HG02678 (cell line): ENCODE measurements around the gene PKD1.

Experiments used
- ATAC-seq: cut with Tn5 transposase; IDR thresholded peaks from one replicate; pipeline ENCODE4 v1.9.1; 2021; ENCODE audit warnings: mild to moderate bottlenecking, moderate library complexity; ENCODE audit not compliant: unreplicated experiment

Gene PKD1

GRCh38 chr16:2078691-2079090, 57.0 kb downstream of the PKD1 start:
- no peak for ATAC-seq

DNA sequence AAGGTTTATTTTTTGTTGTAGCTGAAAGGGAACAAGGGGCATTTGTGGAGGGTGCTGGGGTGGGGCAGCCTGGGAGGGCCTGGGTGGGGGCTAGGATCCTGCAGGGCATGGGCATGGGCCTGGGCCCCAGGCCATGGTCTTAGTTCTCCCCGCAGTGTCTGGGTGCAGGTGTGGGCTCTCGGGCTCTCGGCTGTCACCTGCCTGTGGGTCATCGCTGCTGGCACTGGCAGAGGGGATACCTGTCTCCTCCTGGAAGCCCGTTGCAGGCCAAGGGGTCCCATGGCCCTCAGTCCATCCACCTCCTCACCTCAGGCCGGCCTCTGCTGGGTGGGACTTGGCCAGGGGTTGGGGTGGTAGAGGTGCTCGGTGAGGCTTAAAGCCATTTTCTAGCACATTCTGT, 57.6 kb downstream of the PKD1 start:
- ATAC-seq: no peak

- no peak for ATAC-seq
These were observed 58.0 kb downstream of the PKD1 start for GRCh38 chr16:2077696-2078095.

DNA sequence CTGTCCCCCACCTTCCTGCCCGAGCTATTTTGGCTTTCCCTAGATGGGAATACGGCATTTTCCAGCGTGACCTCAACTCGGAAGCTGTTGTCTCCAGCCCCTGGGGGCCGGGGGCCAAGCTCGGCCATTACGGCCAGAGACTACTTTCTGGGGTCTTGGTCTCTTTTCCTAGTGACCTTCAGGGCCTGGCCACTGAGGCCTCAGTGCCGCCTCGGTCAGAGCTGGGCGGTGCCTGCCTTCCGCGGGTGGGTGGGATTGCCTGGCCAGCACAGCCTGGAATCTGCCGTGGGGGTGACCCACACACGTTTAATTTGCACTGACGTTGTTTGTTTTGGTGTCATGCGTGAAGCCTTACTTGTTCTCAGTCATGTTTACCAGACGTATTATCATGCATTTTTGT, 58.7 kb downstream of the PKD1 start:
- no peak for ATAC-seq

DNA sequence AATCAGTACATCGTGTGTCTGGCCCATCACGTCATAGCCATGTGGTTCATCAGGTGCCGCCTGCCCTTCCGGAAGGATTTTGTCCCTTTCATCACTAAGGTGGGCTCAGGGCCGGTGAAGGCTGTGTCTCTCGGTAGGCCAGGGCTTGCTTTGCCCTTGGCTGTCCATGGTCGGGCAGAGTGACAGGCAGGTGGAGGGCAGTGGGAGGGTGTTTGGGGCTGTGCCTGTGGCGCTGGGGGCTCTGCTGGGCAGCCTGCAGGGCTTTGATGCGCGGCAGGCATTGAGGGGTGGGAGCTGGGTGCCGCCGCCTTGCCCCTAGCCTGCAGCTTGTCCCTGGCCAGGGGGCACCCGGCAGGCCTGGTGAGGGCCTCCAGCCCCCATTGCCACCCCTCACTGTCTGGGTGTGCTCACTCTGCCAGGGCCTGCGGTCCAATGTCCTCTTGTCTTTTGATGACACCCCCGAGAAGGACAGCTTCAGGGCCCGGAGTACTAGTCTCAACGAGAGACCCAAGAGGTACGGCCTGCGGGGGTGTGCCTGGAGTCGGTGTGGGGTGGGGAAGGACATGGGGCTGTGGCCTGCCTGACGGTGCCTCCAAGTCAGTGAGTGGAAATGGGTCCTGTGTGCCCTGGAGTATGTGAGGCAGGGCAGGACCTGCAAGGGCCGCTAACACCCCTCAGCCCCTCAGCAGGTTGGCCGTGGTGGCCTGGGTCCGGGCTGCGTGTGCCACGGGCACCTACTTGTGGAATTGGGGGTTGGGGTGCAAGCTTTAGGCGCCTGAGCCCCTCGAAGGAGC, 59.4 kb downstream of the PKD1 start:
- ATAC-seq: no peak

DNA sequence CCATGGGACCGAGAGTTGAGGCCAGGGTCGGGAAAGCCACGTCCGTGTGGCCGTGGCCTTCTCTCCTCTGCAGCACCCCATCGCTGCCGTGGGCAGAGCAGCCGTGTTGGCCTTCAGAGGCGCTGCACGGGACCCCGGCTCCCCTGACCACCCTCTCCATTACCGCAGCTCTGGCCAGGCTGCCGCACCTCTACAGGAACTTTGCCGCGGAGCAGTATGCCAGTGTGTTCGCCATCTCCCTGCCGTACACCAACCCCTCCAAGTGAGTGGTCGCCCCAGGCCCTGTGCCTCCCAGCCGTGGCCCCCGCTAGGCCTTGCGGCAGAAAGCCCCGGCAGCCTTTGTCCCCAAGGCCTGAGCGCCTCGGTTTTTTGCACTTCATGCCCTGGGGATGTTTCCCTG, 60.1 kb downstream of the PKD1 start:
- ATAC-seq: no peak

GRCh38 chr16:2074071-2074470, 61.6 kb downstream of the PKD1 start:
- no peak for ATAC-seq

GRCh38 chr16:2072926-2073325, 62.8 kb downstream of the PKD1 start:
- ATAC-seq: no peak

DNA sequence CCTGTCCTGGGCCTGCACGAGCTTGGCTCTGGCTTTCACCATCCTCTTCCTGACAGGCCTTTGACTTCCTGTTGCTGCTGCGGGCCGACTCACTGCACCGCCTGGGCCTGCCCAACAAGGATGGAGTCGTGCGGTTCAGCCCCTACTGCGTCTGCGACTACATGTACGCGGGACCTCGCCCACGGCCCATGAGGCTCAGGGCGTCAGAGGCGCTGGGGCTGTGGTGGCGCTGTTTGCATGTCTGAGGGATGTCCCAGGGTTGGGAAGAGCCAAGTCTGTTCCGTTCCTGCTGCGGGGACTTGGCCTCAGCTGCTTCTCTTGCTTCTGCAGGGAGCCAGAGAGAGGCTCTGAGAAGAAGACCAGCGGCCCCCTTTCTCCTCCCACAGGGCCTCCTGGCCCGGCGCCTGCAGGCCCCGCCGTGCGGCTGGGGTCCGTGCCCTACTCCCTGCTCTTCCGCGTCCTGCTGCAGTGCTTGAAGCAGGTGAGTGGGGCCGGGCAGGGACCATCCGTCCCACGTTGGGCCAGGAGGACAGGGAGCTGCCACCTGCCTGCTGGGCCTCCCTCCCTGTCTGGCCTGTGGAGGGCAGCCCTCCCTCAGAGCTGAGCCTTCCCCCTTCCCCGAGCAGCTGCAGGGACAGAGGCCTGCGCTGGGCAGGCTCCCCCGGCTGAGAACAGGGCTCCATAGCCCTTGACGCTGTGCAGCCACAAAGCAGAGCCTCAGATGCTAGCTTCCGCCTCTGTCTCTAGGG, 64.1 kb downstream of the PKD1 start:
- ATAC-seq: no peak

GRCh38 chr16:2070576-2071453, 64.9 kb downstream of the PKD1 start:
- no peak for ATAC-seq

DNA sequence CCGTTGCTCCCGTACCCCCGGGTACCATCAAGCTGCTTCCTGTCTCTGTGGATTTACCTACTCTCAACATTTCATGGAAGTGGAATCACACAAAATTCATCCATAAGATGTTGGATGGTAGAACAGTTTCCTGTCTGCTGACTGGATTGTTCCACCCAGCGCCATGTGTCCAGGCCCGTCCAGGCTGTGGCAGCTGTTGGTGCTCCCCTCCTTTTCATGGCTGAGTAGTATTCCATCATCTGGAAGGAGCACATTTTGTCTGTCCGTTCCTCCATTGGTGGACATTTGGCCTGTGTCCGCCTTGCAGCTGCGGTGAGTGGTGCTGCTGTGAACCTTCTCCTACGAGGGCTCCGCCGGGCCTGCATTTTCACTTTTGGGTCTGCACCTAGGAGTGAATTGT, 69.6 kb downstream of the PKD1 start:
- ATAC-seq: no peak

GRCh38 chr16:2064368-2064945, 71.2 kb downstream of the PKD1 start:
- no peak for ATAC-seq

DNA sequence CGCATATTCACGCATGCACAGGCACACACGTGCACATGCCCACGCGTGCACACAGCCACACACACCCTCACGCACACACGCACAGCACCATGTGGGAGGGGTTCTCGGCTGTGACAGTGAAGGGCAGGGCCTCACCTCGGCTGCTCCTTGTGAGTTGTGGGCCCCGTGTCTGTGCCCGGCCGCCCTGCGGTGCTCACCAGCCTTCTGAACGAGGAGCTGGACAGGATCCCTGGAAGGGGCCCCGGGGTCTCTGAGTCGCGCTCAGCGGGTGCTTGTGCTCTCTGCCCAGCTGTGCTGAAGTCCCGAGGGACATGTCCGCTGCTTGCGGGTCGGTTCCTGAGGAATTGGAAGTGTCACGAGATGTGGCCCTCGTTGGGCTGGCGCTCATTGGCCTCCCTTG, 71.8 kb downstream of the PKD1 start:
- ATAC-seq: no peak

- no peak for ATAC-seq
These were observed 72.9 kb downstream of the PKD1 start for GRCh38 chr16:2062801-2063200.

GRCh38 chr16:2061526-2061925, 74.2 kb downstream of the PKD1 start:
- ATAC-seq: no peak

- ATAC-seq: no peak
These were observed 74.7 kb downstream of the PKD1 start for GRCh38 chr16:2061023-2061422.

- ATAC-seq: no peak
These were observed 75.4 kb downstream of the PKD1 start for GRCh38 chr16:2060346-2060745.

- ATAC-seq: no peak
These were observed 76.8 kb downstream of the PKD1 start for GRCh38 chr16:2058872-2059271.

- ATAC-seq: no peak
These were observed 77.3 kb downstream of the PKD1 start for GRCh38 chr16:2058420-2058819.

GRCh38 chr16:2057438-2057837, 78.3 kb downstream of the PKD1 start:
- no peak for ATAC-seq
